Activated CD8-positive, alpha-beta memory T cell treated with anti-CD3 and anti-CD28 coated beads for 4 hours (primary cell): ENCODE data around the gene GXYLT2.

Experiments
- DNase-seq, 2 donors: peaks; one replicate each; pipeline ENCODE4 v3.0.0-alpha.2; 2020; ENCODE audit warnings: low read depth in 2 of 2

The GXYLT2 gene

DNA sequence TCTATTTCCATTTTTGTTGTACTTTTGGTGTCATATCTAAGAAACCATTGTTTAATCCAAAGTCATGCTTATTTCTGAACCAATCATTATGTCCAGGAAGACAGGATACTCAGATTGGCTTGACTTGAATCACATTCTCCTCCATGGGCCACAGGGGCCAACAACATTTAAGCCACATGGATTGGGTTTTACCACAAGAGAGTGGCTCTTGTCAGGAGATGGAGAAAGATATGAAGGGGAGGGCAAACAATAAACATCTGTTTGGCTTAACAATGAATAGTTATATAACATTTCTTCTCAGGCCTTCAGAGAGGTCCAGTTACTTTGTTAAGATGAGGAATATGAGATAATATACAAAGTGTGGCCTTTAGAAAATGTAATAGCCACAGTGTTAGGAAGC, 44.6 kb downstream of the GXYLT2 start:
- no peak for DNase-seq

- no peak for DNase-seq
These were observed 50.8 kb downstream of the GXYLT2 start for GRCh38 chr3:72938471-72939265.

- no peak for DNase-seq
These were observed 53.4 kb downstream of the GXYLT2 start for GRCh38 chr3:72941245-72941644.

GRCh38 chr3:72942427-72942826, 54.6 kb downstream of the GXYLT2 start:
- no peak for DNase-seq

DNA sequence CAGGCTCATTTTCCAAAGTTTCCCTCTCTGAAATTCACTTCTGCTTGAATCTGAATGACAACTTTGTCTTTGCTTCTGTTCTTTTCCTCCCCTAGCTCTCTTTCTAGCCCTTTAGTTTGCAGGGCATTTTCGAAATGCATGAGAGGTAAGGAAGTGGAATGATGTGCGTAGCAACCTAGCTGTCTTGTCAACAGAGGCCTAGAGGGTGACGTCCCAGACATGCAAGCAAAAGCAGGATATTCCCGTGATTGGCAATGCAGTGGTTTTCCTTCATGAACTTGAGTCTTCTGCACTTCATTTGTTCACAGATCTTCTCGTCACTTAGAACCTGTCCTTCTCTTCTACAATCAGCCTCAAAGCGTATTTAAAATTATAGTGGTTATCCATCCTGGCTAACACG, 56.9 kb downstream of the GXYLT2 start:
- no peak for DNase-seq

DNA sequence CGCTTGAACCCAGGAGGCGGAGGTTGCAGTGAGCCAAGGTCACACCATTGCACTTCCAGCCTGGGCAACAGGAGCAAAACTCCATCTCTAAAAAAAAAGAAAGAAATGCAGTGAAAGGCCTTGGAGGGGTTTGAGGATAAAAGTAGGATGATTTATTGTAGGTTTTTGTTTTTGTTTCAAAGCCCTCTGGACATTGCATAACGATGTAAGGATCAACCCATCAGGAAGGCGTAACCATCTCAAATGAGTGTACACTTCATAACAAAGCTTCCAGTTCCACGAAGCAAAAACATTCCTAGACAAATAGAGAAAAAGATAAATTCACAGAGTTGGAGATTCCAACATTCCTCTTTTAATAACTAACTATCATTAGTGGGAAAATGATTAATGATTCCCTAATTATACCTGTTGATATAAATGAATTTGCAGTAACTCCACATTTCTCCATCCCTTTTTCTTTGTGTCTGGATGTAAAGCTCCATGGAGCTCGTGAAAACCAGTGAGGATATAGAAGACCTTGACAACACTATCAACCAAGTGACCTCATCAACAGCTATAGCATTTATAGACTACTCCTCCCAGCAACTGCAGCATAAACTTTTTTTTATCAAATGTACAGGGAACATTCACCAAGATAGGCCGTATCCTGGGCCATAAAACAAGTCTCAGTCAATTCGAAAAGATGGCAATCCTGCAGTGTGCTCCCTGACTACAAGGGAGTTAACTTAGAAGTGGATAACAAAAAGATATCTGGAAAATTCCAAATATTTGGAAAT, 60.1 kb downstream of the GXYLT2 start:
- DNase-seq: no peak

DNA sequence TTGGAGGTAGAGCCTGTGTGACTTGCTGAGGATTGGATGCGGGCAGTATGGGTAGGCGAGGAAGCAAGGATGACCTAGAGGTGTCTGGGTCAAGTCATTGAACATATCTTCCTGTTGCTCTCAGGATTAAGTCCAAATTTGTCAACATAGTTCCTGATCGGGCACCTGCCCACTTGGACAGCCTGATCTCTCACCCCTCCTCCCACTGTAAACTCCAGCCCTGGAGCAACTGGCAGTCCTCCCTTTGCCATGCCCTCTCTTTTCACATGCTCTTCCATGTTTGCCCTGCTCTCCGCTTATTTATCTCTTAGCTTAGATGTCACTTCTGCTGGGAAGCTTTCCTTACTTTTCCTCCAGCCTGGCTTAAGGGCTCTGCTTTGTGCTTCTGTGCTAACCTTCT, 61.2 kb downstream of the GXYLT2 start:
- no peak for DNase-seq

DNA sequence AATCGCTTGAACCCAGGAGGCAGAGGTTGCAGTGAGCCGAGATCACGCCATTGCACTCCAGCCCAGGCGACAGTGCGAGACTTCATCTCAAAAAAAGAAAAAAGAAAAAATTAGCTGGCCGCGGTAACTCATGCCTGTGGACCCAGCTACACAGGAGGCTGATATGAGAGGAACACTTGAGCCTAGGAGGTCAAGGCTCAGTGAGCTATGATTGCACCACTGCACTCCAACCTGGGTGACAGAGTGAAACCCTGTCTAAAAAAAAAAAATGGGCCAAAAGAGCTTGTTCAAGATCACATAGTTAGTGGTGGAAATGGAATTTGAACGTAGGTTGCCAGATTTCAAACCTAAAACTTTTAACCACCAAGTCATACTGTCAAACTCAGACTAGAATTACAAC, 62.5 kb downstream of the GXYLT2 start:
- DNase-seq: no peak

DNA sequence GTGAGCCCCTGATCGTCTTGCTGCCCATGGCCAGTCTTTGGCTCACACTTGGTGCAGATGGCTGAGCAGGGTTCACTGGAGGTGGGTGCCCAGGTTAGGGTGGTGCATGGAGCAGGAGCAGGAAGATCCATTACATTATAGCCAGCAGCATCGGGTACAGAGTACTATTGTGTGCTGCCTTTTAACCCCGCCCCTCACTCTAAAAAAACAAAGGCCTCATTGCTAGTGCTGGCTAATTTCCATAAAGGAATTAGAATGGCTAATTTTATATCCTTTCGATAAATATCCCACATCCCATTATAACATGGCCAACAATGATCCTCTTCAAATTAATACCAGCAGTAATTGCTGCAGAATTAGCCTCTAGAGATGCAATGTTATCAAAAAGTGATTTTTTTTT, 63.0 kb downstream of the GXYLT2 start:
- DNase-seq: no peak

DNA sequence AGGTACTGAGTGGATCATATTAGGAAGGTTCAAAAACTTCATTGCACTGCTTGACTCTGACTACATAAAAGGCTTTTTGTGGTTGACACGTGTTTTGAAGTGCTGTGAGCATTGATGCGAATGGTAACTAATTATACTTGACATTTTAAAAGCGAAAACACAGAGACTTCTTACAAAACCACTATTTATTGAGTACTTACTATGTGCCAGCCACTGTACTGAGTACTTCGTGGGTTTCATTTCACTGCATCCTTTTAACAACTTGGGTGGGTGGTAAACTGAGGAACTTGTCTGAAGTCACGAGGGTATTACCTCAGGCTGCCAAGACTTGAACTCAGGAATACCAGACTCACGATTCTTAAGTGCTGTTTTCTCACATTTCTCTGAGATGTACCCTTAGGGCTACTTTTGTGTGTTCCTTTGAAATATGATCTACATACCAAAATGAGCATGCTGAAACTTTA, 63.4 kb downstream of the GXYLT2 start:
- DNase-seq: no peak

DNA sequence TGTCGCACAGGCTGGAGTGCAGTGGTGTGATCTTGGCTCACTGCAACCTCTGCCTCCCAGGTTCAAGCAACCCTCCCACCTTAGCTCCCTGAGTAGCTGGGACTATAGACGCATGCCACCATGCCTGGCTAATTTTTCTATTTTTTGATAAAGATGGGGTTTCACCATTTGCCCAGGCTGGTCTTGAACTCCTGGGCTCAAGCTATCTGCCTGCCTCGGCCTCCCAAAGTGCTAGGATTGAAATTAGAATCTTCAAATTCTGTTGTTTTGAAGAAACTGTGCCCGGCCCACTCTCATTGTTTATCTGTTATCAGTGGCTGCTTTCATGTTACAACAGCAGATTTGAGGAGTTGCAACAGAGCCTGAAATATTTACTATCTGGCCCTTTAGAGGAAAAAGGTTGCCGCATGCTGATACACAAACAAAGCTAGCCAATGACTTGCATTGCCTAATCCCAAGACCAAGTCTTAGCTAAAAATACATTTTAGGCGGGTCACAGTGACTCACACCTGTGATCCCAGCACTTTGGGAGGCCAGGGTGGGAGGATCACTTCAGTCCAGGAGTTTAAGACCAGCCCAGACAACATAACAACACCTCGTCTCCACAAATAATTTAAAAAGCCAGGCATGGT, 65.6 kb downstream of the GXYLT2 start:
- no peak for DNase-seq

GRCh38 chr3:72957297-72957696, 69.5 kb downstream of the GXYLT2 start:
- DNase-seq: no peak

- no peak for DNase-seq
These were observed 71.5 kb downstream of the GXYLT2 start for GRCh38 chr3:72959336-72959735.

DNA sequence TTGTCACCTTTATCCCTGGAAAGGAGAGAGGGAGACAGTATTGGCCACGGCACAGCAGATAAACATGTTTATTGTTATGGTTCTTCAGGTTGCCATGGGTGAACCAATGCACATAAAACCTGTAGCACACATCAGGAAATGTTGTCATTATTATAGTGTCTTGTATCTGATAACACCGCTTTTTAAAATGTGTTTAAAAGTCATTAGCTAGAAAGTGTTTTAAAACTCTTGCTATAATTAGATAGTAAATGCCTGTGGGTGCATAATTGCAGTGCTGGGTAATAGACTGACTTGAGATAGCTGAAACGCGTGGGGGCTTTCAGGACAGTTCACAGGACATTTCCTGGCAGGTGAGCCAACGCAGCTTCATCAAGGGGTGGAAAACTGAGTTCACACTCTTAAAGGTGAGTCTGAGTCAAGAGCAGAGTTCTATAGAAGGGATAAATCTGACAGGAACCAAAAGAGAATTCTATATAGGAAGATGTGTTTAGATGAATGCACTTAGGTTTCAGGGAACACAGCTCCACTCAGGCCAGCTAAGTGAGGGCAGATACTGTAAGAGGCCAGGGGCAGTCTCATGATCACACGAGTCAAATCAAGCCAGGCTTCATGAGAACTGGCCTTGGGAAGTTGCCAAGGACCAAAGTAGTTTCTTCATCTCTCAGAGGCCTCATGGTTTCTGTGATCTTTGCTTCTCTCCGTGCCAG, 73.1 kb downstream of the GXYLT2 start:
- no peak for DNase-seq

- no peak for DNase-seq
These were observed 73.9 kb downstream of the GXYLT2 start for GRCh38 chr3:72961752-72962151.

DNA sequence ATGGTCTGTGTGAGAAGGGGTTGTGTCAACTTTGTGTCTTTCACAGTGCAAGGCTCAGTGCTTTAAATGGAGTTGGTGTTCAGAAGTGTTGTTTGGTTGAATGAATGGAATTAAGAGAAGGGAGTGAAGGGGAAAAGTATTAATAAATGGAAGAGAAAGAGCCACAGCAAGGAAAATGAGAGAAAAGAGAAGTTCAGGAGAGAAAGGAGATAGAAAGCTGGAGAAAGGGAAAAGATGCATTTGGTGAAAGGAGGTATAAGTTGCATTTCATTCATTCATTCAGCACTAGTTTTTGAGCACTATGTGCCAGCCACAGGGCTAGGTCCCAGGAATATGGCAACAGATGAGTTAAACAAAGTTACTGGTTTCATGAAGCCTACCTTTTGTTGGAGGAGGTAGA, 74.5 kb downstream of the GXYLT2 start:
- no peak for DNase-seq

- no peak for DNase-seq
These were observed 76.8 kb downstream of the GXYLT2 start for GRCh38 chr3:72964633-72965032.

DNA sequence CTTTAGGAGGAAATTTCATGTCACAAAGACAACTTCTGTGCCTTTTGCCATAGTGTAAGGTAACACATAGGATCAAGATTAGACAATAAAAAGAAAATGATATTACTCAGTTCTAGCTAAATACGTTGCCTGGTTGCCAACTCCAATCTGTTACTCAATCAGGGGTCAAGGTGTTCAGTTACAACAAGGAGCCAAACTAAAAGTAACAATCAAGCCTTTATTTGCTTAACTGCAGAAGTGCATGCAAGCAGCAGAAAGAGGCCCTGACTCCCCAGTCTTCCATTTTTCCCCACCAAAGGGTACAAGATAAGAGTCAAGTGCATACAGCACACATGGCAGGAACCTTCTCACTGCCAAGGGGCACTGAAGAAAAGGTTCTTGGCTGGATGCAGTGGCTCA, 80.4 kb downstream of the GXYLT2 start:
- DNase-seq: no peak

DNA sequence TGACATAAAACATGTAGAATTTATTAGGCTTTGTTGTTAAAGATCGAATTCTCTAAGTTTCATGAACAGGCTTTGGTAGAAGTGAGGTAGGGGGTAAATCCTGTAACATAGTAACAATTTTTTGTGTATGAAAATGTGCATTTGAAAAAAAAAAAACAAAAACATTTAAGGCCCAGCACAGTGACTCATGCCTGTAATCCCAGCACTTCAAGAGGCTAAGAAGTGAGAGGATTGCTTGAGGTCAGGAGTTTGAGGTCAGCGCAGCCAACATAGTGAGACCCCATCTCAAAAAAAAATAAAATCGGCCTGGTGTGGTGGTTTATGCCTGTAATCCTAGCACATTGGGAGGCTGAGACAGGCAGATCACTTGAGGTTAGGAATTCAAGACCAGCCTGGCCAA, 81.9 kb downstream of the GXYLT2 start:
- DNase-seq: no peak

- no peak for DNase-seq
These were observed 83.1 kb downstream of the GXYLT2 start for GRCh38 chr3:72970942-72971341.

GRCh38 chr3:72972706-72973030, 84.8 kb downstream of the GXYLT2 start:
- DNase-seq: no peak

DNA sequence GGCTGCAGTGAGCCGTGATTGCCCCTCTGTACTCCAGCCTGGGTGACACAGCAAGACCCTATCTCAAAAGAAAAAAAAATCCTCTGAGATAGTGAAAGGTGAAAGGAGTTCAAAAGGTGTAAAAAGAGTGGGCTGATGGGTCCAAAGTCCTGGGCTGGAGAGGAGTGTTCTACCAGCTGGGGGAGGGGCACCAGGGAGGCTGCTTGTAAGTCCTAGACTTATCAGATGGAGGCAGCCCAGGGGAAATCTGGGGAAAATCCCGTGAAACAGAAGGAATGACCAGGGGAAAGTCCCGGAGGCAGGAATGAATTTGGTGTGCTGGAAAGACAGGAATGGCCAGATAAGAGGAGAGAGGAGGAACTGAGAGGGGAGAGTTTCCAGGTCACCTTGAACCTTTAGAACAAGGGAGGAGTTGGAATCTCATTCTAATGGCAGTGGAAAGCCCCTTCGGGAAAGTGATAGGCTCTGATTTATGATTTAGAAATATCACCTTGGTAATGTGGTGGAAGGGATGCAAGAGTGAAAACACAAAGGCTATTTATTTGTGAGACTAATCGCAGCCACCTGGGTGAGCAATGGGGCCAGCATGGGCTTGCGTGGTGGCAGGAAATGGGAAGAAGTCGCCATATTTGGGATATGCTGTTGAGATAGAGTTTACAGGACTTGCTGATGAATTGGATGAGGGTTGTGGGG, 85.3 kb downstream of the GXYLT2 start:
- DNase-seq: no peak
